GM12878 (cell line): ENCODE measurements around the gene STARD5. TPM values are rescaled to one million over a fixed set of nuclear protein-coding genes. Genes with fewer than 3 reads are reported as not detected.

Source experiments
- ASH2L ChIP-seq: fragments of 300-600, 200-600 bp; sonication (generic); IDR thresholded peaks from 2 replicates; pipeline ENCODE4 v1.6.1; 2017; ENCODE audit warnings: low read depth, mild to moderate bottlenecking, borderline replicate concordance
- BHLHE40 ChIP-seq, 2 experiments: fragments of 450-650 bp in 1 of 2; IDR thresholded peaks; 2 replicates each; pipeline ENCODE4 v1.6.1; 2011 to 2017; ENCODE audit warnings: low read depth in 2 of 2, borderline replicate concordance in 1 of 2, improper control_type of control experiment in 1 of 2, low read length in 1 of 2, mild to moderate bottlenecking in 1 of 2
- CHD2 ChIP-seq: IDR thresholded peaks from 2 replicates; pipeline ENCODE4 v1.6.1; 2011; ENCODE audit warnings: low read depth, low read length, improper control_type of control experiment, borderline replicate concordance
- CREM ChIP-seq: IDR thresholded peaks from 2 replicates; pipeline ENCODE4 v1.6.1; 2014; ENCODE audit warnings: antibody characterized with exemption, low read depth
- DPF2 ChIP-seq: fragments of 450-650 bp; IDR thresholded peaks from 2 replicates; pipeline ENCODE4 v1.6.1; 2017; ENCODE audit warnings: mild to moderate bottlenecking
- E2F4 ChIP-seq: IDR thresholded peaks from 2 replicates; pipeline ENCODE4 v1.6.1; 2012; ENCODE audit warnings: low read depth, low read length, improper control_type of control experiment
- GABPA ChIP-seq: IDR thresholded peaks from 2 replicates; pipeline ENCODE4 v1.6.1; 2014; ENCODE audit warnings: antibody characterized with exemption, low read depth, mild to moderate bottlenecking, inconsistent platforms
- HCFC1 ChIP-seq: fragments of 150-350 bp; IDR thresholded peaks from 2 replicates; pipeline ENCODE4 v1.6.1; 2014; ENCODE audit warnings: low read length
- KAT2A ChIP-seq: conservative IDR thresholded peaks from 2 replicates; pipeline ENCODE4 v1.6.1; 2011; ENCODE audit warnings: low read depth, low read length; ENCODE audit not compliant: control insufficient read depth
- MTA2 ChIP-seq: fragments of 450-650 bp; IDR thresholded peaks from 2 replicates; pipeline ENCODE4 v1.6.1; 2016; ENCODE audit warnings: low read depth, mild to moderate bottlenecking, moderate library complexity
- MYC ChIP-seq: IDR thresholded peaks from 2 replicates; pipeline ENCODE4 v1.6.1; 2011; ENCODE audit warnings: mild to moderate bottlenecking, low read length, moderate library complexity, inconsistent platforms; ENCODE audit not compliant: insufficient read depth, insufficient replicate concordance, insufficient read length, severe bottlenecking
- NRF1 ChIP-seq: conservative IDR thresholded peaks from 2 replicates; pipeline ENCODE4 v1.6.1; 2011; ENCODE audit warnings: mild to moderate bottlenecking, low read depth, low read length, improper control_type of control experiment
- PKNOX1 ChIP-seq: fragments of 450-650 bp; IDR thresholded peaks from 2 replicates; pipeline ENCODE4 v1.6.1; 2016; ENCODE audit warnings: mild to moderate bottlenecking
- POLR2A ChIP-seq: IDR thresholded peaks from 2 replicates; pipeline ENCODE4 v1.6.1; 2011; ENCODE audit warnings: low read depth, mild to moderate bottlenecking, low read length
- RB1 ChIP-seq: fragments of 450-650 bp; formaldehyde crosslinking; IDR thresholded peaks from 2 replicates; pipeline ENCODE4 v1.6.1; 2017; ENCODE audit warnings: mild to moderate bottlenecking, borderline replicate concordance
- REST ChIP-seq: IDR thresholded peaks from 2 replicates; pipeline ENCODE4 v1.6.1; 2012; ENCODE audit warnings: mild to moderate bottlenecking, low read depth, low read length
- TAF1 ChIP-seq: IDR thresholded peaks from 2 replicates; pipeline ENCODE4 v1.6.1; 2011; ENCODE audit warnings: mild to moderate bottlenecking, low read depth, low read length, borderline replicate concordance
- TARDBP ChIP-seq: IDR thresholded peaks from 2 replicates; pipeline ENCODE4 v1.6.1; 2016; ENCODE audit warnings: borderline replicate concordance
- TCF12 ChIP-seq: IDR thresholded peaks from 2 replicates; pipeline ENCODE4 v1.6.1; 2011; ENCODE audit warnings: low read depth, mild to moderate bottlenecking, low read length
- TCF3 ChIP-seq: IDR thresholded peaks from 2 replicates; pipeline ENCODE4 v1.6.1; 2012; ENCODE audit warnings: low read depth, mild to moderate bottlenecking, low read length, borderline replicate concordance; ENCODE audit not compliant: insufficient read depth
- YBX1 ChIP-seq: fragments of 450-650 bp; IDR thresholded peaks from 2 replicates; pipeline ENCODE4 v1.6.1; 2016; ENCODE audit warnings: antibody characterized with exemption
- polyA plus RNA-seq, 11 experiments: library from polyadenylated mRNA; depleted of rRNA in 4 of 11; unstranded in 6 of 11; stranded (reverse) in 5 of 11; fragments of >200 nt; fragmentation: Nextera tagmentation in 4 of 11; fragmentation: Illumina TruSeq in 1 of 11; extraction: Ambion mirVana in 4 of 11; extraction: Trizol in 1 of 11; gene quantifications; 1 replicate in 1 of 11; 2 replicates in 10 of 11; pipeline versions ENCODE4 v1.2.1 to v1.2.3, GENCODE V29; 2011 to 2016; ENCODE audit warnings: inconsistent platforms in 2 of 11, missing spikeins in 2 of 11, low read depth in 1 of 11
- total RNA-seq, 4 experiments: library from RNA; depleted of rRNA in 3 of 4; stranded (reverse); fragments of >200 nt in 3 of 4; fragmentation: Illumina TruSeq in 1 of 4; extraction: Trizol in 1 of 4; gene quantifications; 2 replicates each; pipeline versions ENCODE4 v1.2.1 to v1.2.3, GENCODE V29; 2013 to 2021
- TF ChIP-seq, protein P1 (sequence below): IDR thresholded peaks from 2 replicates; pipeline ENCODE4 v1.6.1; 2011; ENCODE audit warnings: mild to moderate bottlenecking, low read depth, low read length, moderate library complexity; ENCODE audit not compliant: insufficient replicate concordance

Gene STARD5
- total and polyA plus RNA-seq, 10 of the 15 experiments (the other 5 are each of a cell fraction or from before 2014, with no cell fraction given) = 2.3 to 9.4 (median 4.7) TPM

DNA sequence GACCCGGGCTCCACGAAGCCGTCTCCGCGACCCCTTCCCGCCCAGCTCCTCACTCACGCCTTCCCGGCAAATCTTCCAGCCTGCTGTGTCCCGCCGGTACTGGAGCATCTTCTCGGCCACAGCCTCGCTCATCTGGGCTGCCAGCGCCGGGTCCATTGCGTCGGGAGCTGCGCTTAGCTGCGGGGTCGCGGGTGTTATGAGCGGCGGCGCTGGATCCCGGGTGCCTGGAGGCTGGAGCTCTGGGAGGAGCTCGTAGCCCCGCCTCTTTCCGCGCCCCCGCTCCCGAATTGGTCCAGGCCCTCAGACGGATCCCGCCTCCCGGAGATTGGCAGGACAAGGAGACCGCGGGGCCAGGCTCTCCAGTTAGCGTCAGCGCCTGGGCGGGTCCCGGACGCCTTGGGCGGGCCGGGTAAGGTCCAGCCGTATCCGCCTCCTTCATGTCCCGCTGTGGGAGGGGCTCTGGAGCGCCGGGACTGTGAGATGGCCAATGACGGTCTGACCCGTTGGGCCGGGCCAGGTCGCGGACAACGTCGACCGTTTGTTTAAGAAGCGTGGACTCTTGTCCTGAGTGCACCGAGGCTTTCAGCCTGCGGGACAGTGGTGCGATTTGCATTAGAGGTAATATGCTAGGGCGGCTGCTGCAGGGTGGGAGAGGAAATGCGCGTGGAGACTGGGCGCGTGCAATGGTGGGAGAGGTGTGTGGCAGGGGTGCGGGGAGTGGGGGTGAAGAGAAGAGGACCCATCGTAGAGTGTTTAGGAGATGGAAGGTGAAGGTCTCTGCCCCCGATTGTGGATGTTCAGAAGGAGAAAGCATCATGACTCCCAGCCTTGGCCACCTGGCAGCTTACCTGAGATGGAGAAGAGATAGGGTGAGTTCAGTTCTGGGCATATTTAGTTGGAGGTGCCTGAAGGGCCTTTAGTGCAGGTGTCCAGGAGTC, at the start of gene STARD5 (continued):
- TF ChIP-seq REST (no peak), TARDBP (no peak), BHLHE40 (IDR thresholded peaks at IDR 0.05; ENCODE audit: borderline replicate concordance in 1 of 2, low read depth in 2 of 2, low read length in 1 of 2) (peak in 1 of 2 experiments; percentile 39; a peak in 1 of 4 replicates), E2F4 (0 out of 2 replicates have a peak, but pooled peaks have one; percentile 28), CHD2 (peak; percentile 88), TCF12 (no peak), GABPA (no peak), TCF3 (no peak), PKNOX1 (peak; percentile 98), DPF2 (peak; percentile 91), CREM (peak; percentile 50; the same call in 1 of the 2 replicates), ASH2L (no peak), YBX1 (no peak), HCFC1 (no peak), MYC (peak; percentile 39), NRF1 (no peak), TAF1 (peak; percentile 82), KAT2A (no peak), RB1 (peak; percentile 64), POLR2A (peak; percentile 95), MTA2 (peak; percentile 12; the same call in 1 of the 2 replicates)
- TF ChIP-seq, protein P1, sequence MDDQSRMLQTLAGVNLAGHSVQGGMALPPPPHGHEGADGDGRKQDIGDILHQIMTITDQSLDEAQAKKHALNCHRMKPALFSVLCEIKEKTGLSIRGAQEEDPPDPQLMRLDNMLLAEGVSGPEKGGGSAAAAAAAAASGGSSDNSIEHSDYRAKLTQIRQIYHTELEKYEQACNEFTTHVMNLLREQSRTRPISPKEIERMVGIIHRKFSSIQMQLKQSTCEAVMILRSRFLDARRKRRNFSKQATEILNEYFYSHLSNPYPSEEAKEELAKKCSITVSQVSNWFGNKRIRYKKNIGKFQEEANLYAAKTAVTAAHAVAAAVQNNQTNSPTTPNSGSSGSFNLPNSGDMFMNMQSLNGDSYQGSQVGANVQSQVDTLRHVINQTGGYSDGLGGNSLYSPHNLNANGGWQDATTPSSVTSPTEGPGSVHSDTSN = peak; percentile 94
